Tibial nerve (tissue), 4 donors: ENCODE measurements around the gene RREB1.

Experiments
- CTCF ChIP-seq, 5 experiments: fragments of 200-600 bp in 3 of 5; fragments of 450-650 bp in 2 of 5; sonication (generic) in 3 of 5; IDR thresholded peaks; one replicate each; pipeline ENCODE4 v1.5.1; 2016 to 2019; ENCODE audit warnings: antibody characterized with exemption in 5 of 5, mild to moderate bottlenecking in 3 of 5, moderate library complexity in 2 of 5
- EP300 ChIP-seq, 2 donors: sonication (generic); formaldehyde crosslinking; IDR thresholded peaks; one replicate each; pipeline ENCODE4 v1.6.1; 2017; ENCODE audit warnings: antibody characterized with exemption in 2 of 2, mild to moderate bottlenecking in 1 of 2
- POLR2A ChIP-seq, 2 donors: fragments of 450-650 bp; IDR thresholded peaks; one replicate each; pipeline ENCODE4 v1.6.1; 2017; ENCODE audit warnings: antibody characterized with exemption in 2 of 2, mild to moderate bottlenecking in 2 of 2, moderate library complexity in 2 of 2

- TF ChIP-seq POLR2A (IDR thresholded peaks at IDR 0.05) (peak in 1 of 2 donors; percentile 20), CTCF (IDR thresholded peaks at IDR 0.05) (no peak), EP300 (IDR thresholded peaks at IDR 0.05) (no peak)
These were observed 38.4 kb downstream of the RREB1 start for GRCh38 chr6:7145885-7146828.
